Naive B cell (primary cell): Measurements from ENCODE around the gene SSX3. TPM values are rescaled to one million over a fixed set of nuclear protein-coding genes. Genes with fewer than 3 reads are reported as not detected.

ENCODE experiments used
- polyA plus RNA-seq, 6 donors: library from polyadenylated mRNA; unstranded; fragments of 300-500 nt; fragmentation: Illumina TruSeq; gene quantifications; one replicate each; pipeline ENCODE4 v1.2.3, GENCODE V29; 2021; ENCODE audit warnings: low read depth in 6 of 6

Gene SSX3
- polyA plus RNA-seq, 6 donors from 2014 or later: not detected

Other genes with a start within 250 kb of the SSX3 start
- not detected for gene SPACA5B, start 226.1 kb downstream of the SSX3 start, polyA plus RNA-seq
- not detected for gene SSX5, start 159.9 kb downstream of the SSX3 start, polyA plus RNA-seq
- not detected for gene SSX1, start 101.3 kb downstream of the SSX3 start, polyA plus RNA-seq
- not detected for gene SSX4, start 26.8 kb upstream of the SSX3 start, polyA plus RNA-seq
- not detected for gene SSX4B, start 55.3 kb upstream of the SSX3 start, polyA plus RNA-seq
- gene SLC38A5, start 113.6 kb upstream of the SSX3 start, polyA plus RNA-seq: 10 to 100 TPM in 1 of 6 donors, 1 to 10 TPM in 5; 6.4 to 11.8 (median 8.5) TPM
- gene FTSJ1, start 119.5 kb upstream of the SSX3 start, polyA plus RNA-seq: 10 to 100 TPM; 45.1 to 72.0 (median 57.5) TPM
- 10 to 100 TPM in 3 of 6 donors, 1 to 10 TPM in 3; 1.5 to 12.2 (median 9.0) TPM for gene PORCN, start 152.3 kb upstream of the SSX3 start, polyA plus RNA-seq
- 10 to 100 TPM; 54.3 to 83.5 (median 64.1) TPM for gene EBP, start 165.1 kb upstream of the SSX3 start, polyA plus RNA-seq
- 10 to 100 TPM; 14.5 to 24.4 (median 21.2) TPM for gene TBC1D25, start 183.0 kb upstream of the SSX3 start, polyA plus RNA-seq
- gene RBM3, start 217.8 kb upstream of the SSX3 start, polyA plus RNA-seq: 100 to 1,000 TPM; 231 to 340 (median 264) TPM
- 10 to 100 TPM; 54.4 to 85.0 (median 61.3) TPM for gene WDR13, start 240.8 kb upstream of the SSX3 start, polyA plus RNA-seq